Kasumi-1 (cell line): ENCODE results near the gene FGF18.

ENCODE experiments used
- DNase-seq, 2 experiments: peaks; one replicate each; lab custom pipeline; 2025; lab: John Stamatoyannopoulos, UW

FGF18 gene

DNA sequence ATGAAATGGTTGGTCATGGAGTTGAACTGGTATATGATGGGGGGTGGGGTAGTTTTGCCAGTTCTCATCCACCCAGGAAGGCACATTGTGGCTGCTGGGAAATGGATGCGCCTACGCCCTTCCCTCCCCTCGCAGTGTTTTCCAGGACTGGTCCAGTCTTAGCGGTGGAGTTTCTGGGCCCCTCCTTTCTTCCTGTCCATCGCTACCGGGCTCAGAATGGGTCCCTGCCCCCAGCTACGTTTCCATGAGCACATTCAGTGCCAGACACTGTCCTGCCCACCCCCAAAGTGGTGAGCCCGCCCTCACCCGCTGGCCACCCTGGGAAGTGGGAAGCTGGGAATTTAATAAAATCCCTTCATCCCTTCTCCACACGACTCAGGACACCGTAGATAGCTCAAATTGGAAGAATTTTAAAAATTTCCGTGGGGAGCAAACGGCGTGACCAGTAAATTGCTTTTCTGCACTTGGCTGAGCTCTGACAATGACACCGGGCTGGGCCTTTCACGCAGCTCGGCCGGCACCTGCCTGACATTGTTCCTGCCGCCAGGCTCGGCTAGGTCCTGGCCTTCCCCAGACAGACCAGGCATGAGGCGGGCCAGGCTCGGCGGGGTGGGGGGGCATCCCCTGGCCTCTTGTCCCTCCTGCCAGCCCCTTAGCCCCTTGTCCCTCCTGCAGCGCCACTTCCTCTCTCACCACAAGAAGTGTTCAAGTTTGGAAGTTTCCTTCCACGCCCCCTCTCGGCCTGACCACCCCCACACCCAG is 3.6 kb downstream of the FGF18 start:
- peak in 1 of 2 experiments; percentile 10 for DNase-seq

GRCh38 chr5:171424726-171425125 is 5.3 kb downstream of the FGF18 start:
- DNase-seq: no peak

DNA sequence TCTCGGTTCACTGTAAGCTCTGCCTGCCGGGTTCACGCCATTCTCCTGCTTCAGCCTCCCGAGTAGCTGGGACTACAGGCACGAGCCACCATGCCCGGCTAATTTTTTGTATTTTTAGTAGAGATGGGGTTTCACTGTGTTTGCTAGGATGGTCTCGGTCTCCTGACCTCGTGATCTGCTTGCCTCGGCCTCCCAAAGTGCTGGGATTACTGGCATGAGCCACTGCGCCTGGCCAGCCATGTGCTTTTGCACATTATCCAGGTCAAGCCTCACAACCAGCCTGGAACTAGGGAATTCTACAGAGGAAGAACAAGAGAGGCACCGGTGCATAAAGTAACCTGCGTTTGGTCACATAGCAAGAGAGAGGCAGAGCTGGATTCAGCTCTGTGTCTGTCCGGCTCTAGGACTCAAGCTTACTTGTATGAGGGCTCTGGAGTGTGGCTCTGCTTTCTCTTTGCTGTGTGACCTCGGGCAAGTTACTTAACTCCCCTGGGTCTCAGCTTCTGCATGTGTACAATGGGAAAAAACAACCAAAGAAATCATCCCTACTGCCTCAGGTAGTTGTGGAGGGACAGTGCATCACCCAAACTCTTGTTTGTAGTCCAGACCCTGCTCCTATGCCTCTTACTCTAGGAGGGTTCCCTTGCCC is 6.3 kb downstream of the FGF18 start:
- DNase-seq: no peak

- no peak for DNase-seq
Measured at GRCh38 chr5:171426266-171426665, 6.8 kb downstream of the FGF18 start.

DNA sequence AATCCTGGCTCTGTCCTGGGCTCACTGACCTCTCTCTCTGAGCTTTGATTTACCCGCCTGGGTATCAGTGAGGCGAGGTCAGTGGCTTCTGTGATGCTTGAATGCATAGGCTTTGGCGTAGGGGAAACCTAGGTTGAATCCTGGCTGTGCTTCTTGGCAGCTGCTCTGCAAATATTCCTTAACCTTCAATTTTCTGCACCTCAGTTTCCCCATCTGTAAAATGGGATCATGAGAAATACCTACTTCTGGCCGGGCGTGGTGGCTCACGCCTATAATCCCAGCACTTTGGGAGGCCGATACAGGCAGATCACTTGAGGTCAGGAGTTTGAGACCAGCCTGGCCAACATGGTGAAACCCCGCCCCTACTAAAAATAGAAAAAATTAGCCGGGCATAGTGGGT is 7.2 kb downstream of the FGF18 start:
- DNase-seq: no peak

DNA sequence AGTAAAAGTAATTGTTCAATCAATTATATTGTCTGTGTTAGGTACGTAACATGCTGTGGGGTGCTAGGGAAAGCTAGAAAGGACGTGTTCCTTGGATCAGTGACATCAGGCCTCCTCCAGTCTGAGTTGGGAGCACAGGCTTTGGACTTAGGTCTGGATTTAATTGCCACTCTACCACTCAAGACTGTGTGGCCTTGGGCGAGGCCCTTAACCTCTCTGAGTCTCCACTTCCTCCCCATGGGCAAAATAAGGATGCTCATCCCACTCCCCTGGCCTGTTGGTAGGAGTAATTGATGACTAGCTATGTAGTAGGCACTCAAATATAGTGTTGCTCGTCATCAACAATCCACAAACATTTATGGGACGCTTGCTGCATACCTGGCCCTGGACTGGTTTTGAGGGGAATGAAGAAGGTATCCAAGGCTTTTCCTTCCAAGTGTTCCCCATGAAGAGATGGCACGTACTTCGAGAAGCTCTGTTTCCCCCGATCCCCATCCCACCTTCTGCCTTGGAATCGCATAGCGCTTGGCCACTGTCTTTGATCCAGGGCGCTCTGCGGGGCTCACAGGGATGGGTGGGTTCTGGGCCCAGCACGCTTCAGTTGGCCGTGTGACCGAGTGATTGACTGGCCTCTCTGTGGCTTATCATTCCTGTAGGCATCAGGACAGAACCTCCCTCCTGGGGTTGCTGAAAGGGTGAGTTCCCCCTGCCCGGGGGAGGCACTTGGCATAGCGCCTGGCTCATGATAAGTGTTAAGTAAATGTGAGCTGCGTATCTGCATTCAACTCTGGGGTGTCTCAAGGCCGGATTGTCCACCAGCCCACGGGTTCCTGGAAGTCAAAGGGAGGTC is 8.1 kb downstream of the FGF18 start:
- DNase-seq: no peak

- no peak for DNase-seq
Measured at GRCh38 chr5:171428168-171428696, 8.8 kb downstream of the FGF18 start.

GRCh38 chr5:171428809-171429542 is 9.5 kb downstream of the FGF18 start:
- no peak for DNase-seq

DNA sequence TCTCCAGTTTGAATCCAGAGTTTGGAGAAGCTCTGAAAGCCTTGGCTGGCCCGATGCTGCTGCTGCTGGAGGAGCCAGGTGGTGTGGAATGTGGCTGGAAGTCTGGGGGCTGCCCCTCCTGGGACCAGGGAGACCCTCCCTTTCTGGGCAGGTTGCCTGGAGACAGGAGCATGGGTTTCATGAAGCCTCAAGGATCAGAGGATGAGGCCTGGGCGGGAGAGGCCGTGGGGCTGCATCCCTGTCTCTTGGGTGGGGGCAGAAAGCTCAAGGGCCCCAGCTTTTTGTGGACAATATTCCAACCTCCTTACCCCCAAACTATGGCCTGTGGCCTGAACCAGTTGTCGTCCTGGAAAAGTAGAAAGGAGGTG is 10.1 kb downstream of the FGF18 start:
- DNase-seq: no peak

GRCh38 chr5:171431251-171431777 is 11.9 kb downstream of the FGF18 start:
- no peak for DNase-seq

GRCh38 chr5:171432076-171432475 is 12.6 kb downstream of the FGF18 start:
- DNase-seq: no peak

DNA sequence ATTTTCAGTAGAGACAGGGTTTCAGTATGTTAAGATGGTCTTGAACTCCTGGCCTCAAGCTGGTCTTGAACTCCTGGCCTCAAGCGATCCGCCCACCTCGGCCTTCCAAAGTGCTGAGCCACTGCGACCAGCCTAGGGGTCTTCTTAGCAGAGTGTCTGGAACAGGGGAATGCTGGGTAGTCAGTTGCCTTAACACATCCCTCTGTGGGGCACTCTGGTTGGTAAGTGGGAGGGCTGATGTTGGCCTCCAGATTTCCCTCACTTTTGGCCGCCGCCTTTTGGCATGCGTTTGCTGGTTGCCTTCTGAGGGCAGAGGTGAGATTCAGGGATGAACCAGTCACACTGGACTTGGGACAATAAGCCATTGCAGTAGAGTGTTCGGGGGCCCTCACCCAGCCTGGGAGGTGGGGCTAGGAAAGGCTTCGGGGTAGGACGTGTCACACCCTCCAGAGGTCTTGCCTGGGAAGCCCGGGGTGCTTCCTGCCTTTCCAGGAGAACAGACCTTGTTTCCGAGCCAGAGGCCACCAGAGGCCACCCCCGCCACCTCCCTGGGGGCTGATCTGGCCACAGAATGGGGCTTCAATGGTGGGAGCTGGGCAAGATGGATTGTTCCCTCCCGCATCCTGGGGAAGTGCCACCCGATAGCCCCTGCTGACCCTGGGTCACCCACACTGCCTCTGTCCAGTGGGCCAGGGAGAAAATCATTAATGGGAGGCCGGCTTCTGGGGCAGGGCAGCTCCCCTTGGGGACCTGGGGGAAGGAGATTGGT is 13.3 kb downstream of the FGF18 start:
- DNase-seq: no peak

DNA sequence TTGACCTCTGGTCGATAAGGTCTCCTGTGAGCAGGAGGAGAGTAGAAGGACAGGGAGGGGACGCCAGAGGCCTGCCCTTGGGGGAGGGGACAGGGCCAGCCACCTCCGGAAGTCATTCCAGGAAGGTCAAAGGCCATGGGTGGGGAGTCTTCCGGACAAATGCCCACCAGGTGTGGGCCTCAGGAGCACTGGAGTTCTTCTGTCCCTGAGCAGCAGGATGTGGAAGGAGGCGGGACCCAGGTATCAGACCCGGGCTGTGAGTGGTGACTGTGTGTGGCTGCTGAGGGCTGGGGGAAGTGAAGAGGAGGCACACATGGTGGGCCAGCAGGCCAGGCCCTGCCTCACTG is 13.9 kb downstream of the FGF18 start:
- no peak for DNase-seq

GRCh38 chr5:171433982-171434676 is 14.7 kb downstream of the FGF18 start:
- no peak for DNase-seq

DNA sequence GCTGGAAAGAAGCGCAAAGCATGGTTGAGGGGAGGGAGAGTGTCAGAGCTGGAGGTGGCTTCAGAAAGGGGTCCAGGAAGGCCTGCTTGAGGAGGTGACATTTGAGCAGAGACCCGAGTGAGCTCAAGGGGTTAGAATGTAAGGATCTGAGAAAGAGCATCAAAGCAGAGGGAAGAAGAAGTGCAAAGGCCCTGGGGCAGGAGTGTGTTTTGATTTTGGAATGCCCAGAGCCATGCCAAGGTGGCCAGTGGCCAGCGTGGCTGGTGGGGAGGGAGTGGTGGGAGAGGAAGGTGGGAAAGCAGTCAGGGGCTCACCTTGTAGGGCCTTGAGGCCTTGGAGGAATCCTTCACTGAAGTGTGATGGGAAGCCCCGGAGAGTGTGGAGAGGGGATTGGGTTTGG is 15.4 kb downstream of the FGF18 start:
- DNase-seq: no peak

- no peak for DNase-seq
Measured at GRCh38 chr5:171435908-171436307, 16.5 kb downstream of the FGF18 start.

GRCh38 chr5:171436804-171437285 is 17.4 kb downstream of the FGF18 start:
- no peak for DNase-seq

DNA sequence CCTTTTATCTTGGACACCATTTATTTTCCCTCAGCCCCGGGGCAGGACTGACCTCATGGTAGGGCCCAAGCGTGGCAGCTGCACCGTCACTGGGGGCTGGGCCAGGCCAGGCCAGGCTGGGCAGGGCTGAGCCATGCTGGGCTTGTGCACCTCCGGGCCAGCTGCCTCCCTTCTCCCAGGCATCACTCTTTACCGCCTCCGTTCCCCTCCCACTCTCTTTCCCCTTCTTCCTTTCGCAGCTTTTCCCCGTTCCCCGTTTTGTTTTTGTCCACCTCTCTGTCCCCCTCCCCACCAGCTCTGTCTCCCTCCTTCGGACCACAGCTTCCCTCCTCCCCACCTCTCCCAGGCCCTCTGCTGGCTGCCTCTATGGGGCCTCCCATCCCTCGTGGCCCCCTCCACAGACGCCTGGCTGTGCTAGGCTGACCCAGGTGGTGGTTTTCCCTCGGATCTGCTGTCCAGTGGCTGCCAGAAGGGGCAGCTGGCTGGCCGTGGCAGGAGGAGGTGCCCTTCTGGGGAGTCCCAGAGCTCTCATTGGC is 17.9 kb downstream of the FGF18 start:
- no peak for DNase-seq

- no peak for DNase-seq
Measured at GRCh38 chr5:171438738-171439137, 19.3 kb downstream of the FGF18 start.

DNA sequence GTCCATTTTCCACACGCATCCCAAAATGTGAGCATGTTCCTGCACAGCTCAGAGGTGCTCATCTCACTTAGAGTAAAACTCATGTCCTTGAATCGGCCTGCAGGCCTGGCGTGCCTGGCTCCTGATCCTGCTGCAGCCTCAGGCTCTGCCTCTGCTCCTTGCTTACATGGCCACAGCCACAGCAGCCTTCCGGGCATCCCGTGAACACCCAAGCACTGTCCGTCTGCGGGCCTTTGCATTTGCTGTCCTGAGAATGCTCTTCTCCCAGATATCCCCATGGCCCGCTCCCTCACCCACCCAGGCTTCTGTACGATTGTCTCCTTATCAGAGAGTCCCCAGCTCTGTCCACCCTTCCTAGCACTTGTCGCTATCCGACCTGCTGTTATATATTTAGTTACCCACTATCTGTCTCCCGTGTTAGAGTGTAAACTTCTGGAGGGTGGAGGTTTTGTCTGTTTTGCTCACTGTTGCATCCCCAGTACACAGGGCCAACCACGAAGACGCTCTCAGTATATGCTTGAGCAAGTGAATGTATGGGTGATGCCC is 21.9 kb downstream of the FGF18 start:
- DNase-seq: no peak
